NCI-H1694 treated with DMSO at 0.1 percent for 48 hours (cell line): ENCODE data around the gene SLC15A4.
"Not testable (repeated sequence)": the region's sequence is repeated elsewhere in the genome, so short reads cannot be mapped to it uniquely, and the experiment has no call there.

Source experiments
- DNase-seq: peaks from one replicate; lab custom pipeline; 2025; lab: John Stamatoyannopoulos, UW

SLC15A4 gene

GRCh38 chr12:128814411-128815261 lies 9.1 kb downstream of the SLC15A4 start:
- DNase-seq: no peak

- no peak for DNase-seq
Observed at GRCh38 chr12:128813883-128814282, 9.9 kb downstream of the SLC15A4 start.

GRCh38 chr12:128813392-128813791 lies 10.4 kb downstream of the SLC15A4 start:
- no peak for DNase-seq

GRCh38 chr12:128811806-128812205 lies 12.0 kb downstream of the SLC15A4 start:
- DNase-seq: no peak

GRCh38 chr12:128810182-128811127 lies 13.3 kb downstream of the SLC15A4 start:
- DNase-seq: no peak

- DNase-seq: no peak
Observed at GRCh38 chr12:128808651-128809050, 15.1 kb downstream of the SLC15A4 start.

- DNase-seq: no peak
Observed at GRCh38 chr12:128807161-128807724, 16.5 kb downstream of the SLC15A4 start.

GRCh38 chr12:128806573-128806972 lies 17.2 kb downstream of the SLC15A4 start:
- no peak for DNase-seq

- DNase-seq: not testable (repeated sequence)
Observed at GRCh38 chr12:128805406-128805805, 18.4 kb downstream of the SLC15A4 start.

- no peak for DNase-seq
Observed at GRCh38 chr12:128804762-128805161, 19.0 kb downstream of the SLC15A4 start.

- no peak for DNase-seq
Observed at GRCh38 chr12:128803788-128804187, 20.0 kb downstream of the SLC15A4 start.

GRCh38 chr12:128802756-128803155 lies 21.0 kb downstream of the SLC15A4 start:
- no peak for DNase-seq

- no peak for DNase-seq
Observed at GRCh38 chr12:128801879-128802391, 21.8 kb downstream of the SLC15A4 start.

GRCh38 chr12:128800606-128801005 lies 23.2 kb downstream of the SLC15A4 start:
- no peak for DNase-seq

- no peak for DNase-seq
Observed at GRCh38 chr12:128798571-128799341, 25.0 kb downstream of the SLC15A4 start.

- DNase-seq: no peak
Observed at GRCh38 chr12:128797119-128798118, 26.3 kb downstream of the SLC15A4 start.

GRCh38 chr12:128796439-128797118 lies 27.2 kb downstream of the SLC15A4 start:
- DNase-seq: no peak

- no peak for DNase-seq
Observed at GRCh38 chr12:128795530-128796361, 28.0 kb downstream of the SLC15A4 start.
